ENCODE data around the gene SMCO2.

SMCO2 gene

GRCh38 chr12:27493260-27493940 is 46.9 kb downstream of the SMCO2 start:
- no peak for DNase-seq (ENCODE audit: extremely low spot score, insufficient read length, low read depth)
- FAIRE-seq = no peak

DNA sequence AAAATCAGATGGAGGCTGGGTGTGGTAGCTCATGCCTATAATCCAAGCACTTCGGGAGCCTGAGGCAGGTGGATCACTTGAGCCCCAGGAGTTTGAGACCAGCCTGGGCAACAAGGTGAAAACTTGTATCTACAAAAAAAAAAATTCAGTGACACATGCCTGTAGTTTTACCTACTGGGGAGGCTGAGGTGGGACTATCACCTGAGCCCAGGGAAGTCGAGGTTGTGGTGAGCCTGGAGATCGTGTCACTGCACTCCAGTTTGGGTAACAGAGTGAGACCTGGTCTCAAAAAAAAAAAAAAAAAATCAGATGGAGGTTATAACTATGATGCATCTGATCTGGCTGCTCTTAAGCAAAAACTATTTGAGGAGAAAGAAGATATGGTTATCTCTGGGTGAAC is 50.9 kb downstream of the SMCO2 start:
- no peak for DNase-seq (ENCODE audit: extremely low spot score, insufficient read length, low read depth)
- FAIRE-seq = no peak

GRCh38 chr12:27498149-27498548 is 51.6 kb downstream of the SMCO2 start:
- DNase-seq (ENCODE audit: extremely low spot score, insufficient read length, low read depth) (no peak), FAIRE-seq (peak; percentile 55)

DNA sequence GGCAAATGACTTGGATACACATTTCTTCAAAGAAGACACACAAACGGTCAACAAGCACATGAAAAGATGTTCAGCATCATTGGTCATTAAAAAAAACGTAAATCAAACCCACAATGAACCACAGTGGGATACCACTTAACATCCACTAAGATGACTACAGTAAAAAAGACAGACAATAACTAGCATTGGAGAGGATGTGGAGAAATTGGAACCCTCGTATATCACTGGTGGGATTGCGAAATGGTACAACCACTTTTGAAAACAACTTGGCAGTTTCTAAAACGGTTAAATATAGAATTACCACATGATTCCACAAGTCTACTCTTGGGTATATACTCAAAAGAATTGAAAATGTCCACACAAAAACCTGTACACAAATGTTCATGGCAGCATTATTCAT is 52.2 kb downstream of the SMCO2 start:
- no peak for DNase-seq (ENCODE audit: extremely low spot score, insufficient read length, low read depth)
- FAIRE-seq = no peak

DNA sequence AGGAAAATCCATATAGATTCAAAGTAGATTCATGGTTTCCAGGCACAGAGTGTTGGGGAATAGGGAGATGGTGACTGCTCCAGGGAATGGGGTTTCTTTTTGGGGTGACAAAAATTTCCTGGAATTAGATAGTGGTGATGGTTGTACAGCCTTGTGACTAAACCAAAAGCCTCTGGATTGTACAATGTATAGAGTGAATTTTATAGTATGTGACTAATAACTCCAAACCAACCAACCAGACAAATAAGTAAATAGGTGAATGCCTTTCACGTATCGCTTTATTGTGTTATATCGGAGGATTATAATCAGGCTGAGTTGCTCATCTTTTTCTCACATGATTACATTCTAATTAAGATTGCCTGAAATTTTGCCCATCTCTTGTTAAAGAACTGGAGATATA is 52.8 kb downstream of the SMCO2 start:
- no peak for DNase-seq (ENCODE audit: extremely low spot score, insufficient read length, low read depth)

GRCh38 chr12:27500546-27500945 is 54.0 kb downstream of the SMCO2 start:
- no peak for DNase-seq (ENCODE audit: extremely low spot score, insufficient read length, low read depth)
- no peak for FAIRE-seq

More for the DNA sequence above, 52.8 kb downstream of the SMCO2 start:
- FAIRE-seq = no peak

- FAIRE-seq (no peak), DNase-seq (ENCODE audit: extremely low spot score, insufficient read length, low read depth) (no peak)
These were observed 55.5 kb downstream of the SMCO2 start for GRCh38 chr12:27502021-27502435.

- DNase-seq (ENCODE audit: extremely low spot score, insufficient read length, low read depth) (no peak), FAIRE-seq (no peak)
These were observed 58.0 kb downstream of the SMCO2 start for GRCh38 chr12:27504507-27504906.

- DNase-seq (ENCODE audit: extremely low spot score, insufficient read length, low read depth) = no peak
These were observed 58.6 kb downstream of the SMCO2 start for GRCh38 chr12:27505109-27505508.

GRCh38 chr12:27505761-27506160 is 59.2 kb downstream of the SMCO2 start:
- DNase-seq (ENCODE audit: extremely low spot score, insufficient read length, low read depth) (no peak), FAIRE-seq (no peak)

More at GRCh38 chr12:27505109-27505508, 58.6 kb downstream of the SMCO2 start:
- FAIRE-seq = no peak

- no peak for FAIRE-seq
- no peak for DNase-seq (ENCODE audit: extremely low spot score, insufficient read length, low read depth)
These were observed 60.2 kb downstream of the SMCO2 start for GRCh38 chr12:27506645-27507189.

DNA sequence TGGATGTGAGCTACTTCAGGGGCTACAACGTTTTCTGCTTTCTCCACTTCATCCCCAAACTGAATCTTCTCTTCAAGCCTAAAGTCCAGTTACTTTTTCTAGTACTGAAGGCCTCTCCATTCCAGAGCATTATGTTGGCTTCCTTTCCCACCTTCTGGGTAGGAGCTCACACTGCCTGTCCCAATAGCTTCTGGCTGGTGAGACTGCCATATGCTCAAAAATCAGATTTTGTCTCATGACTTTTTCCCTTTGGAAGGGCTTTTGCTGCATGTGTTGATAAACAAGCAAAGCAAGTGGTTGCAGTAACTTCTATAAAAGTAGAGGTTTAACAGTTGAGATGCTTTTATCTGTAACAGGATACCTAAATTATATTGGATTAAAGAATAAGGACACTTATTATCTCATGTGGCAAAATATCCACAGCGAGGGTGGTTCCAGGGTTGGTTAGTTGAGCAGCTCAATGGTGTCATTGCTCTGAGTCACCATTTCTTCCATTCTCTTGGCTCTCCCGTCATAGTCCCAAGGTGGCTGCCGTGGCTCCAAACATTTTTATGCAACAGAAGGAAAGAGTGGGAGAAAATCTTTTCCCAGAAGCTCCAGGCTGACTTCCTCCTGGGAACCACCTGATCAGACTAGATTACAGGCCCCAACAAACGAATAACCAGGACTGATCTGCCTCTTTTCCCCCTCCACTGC is 62.3 kb downstream of the SMCO2 start:
- no peak for FAIRE-seq
- DNase-seq (ENCODE audit: extremely low spot score, insufficient read length, low read depth) = no peak

GRCh38 chr12:27511031-27511722 is 64.6 kb downstream of the SMCO2 start:
- FAIRE-seq (no peak), DNase-seq (ENCODE audit: extremely low spot score, insufficient read length, low read depth) (no peak)

- no peak for DNase-seq (ENCODE audit: extremely low spot score, insufficient read length, low read depth)
- FAIRE-seq = no peak
These were observed 65.1 kb downstream of the SMCO2 start for GRCh38 chr12:27511723-27512045.

DNA sequence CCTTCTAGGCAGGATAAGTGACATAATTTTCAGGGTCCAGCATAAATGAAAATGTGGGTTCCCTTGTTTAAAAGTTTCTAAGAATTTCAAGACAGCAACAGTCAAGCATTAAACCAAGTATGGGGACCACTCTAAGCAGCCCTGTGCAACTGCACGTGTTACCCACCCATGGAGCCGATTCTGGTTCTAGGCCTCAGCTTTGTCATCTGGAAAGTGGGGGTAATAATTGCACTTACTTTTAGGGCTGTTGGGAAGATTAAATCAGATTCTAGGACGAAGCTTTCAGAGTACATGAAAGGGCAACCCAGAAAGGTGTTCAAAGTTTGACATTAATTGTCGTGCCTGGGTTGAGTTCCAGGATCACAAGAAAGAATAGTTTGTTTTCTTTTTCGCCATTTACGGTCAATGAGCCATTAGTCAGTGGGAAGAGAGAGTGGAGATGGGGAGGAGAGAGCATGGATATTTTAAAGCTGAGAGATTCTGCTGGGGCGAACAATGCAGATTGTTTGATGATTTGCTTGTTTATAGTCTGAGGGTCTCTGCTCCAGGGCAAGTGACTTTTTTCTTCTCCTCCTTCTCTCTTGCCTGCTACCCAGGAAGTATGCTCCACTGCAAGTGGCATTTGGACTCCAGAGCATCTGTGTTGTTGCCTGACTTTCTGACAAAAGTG is 66.8 kb downstream of the SMCO2 start:
- FAIRE-seq (no peak), DNase-seq (ENCODE audit: extremely low spot score, insufficient read length, low read depth) (no peak)

DNA sequence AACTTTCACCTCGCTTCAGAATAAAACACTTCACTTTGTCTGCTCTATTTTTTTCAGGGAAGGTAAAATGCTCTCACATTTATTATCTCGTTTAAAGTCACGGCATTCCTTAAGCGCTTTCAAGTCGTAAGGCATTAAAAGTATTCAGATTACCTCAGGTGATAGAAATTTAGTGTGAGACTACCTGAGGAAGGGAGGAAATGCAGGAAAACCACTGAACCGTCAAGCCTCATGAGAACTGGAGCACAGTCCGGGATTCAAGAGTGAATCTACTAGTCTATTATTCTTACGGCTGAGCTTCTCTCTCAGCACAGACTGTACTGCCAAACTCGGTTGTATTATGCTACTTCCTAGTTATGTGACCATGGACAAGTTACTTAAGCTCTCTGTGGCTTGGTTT is 69.1 kb downstream of the SMCO2 start:
- no peak for DNase-seq (ENCODE audit: extremely low spot score, insufficient read length, low read depth)
- FAIRE-seq = no peak

- FAIRE-seq (no peak), DNase-seq (ENCODE audit: extremely low spot score, insufficient read length, low read depth) (no peak)
These were observed 70.1 kb downstream of the SMCO2 start for GRCh38 chr12:27516625-27517024.

- FAIRE-seq (no peak), DNase-seq (ENCODE audit: extremely low spot score, insufficient read length, low read depth) (no peak)
These were observed 71.0 kb downstream of the SMCO2 start for GRCh38 chr12:27517546-27517945.

GRCh38 chr12:27517961-27518665 is 71.6 kb downstream of the SMCO2 start:
- FAIRE-seq = no peak
- DNase-seq (ENCODE audit: extremely low spot score, insufficient read length, low read depth) = no peak

DNA sequence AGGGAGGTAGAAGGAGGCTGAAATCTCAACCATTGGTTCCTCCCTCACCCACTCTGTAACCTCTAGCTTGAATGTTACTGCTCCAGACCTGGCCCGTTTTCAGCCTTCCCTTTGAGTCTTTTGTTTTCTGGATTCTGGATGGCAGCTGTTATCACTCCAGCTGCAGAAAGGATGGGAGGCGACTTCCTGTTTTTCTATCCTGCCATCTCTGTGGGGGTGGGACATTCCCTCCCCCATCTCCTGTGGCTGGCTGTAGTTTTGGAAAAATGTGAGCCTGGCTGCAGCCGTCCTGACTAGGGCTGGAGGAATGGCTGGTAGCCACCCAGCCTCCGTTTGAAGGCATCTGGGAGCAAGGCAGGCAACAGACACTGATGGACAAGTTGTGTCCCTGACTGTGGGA is 74.5 kb downstream of the SMCO2 start:
- no peak for DNase-seq (ENCODE audit: extremely low spot score, insufficient read length, low read depth)

More for the DNA sequence above, 74.5 kb downstream of the SMCO2 start:
- no peak for FAIRE-seq

Data from GM18507 (cell line).